OCI-LY7 (cell line): ENCODE data around the gene RSPH4A.

Experiments
- EZH2phosphoT487 ChIP-seq: fragments of 200-600 bp; sonication (generic); IDR thresholded peaks from 2 replicates; pipeline ENCODE4 v1.6.1; 2018; ENCODE audit warnings: low read depth, borderline replicate concordance, mild to moderate bottlenecking, mixed run types, antibody characterized with exemption, low read length, moderate library complexity, mixed read lengths
- TF ChIP-seq, protein P1 (sequence below): fragments of 200-600 bp; sonication (generic); conservative IDR thresholded peaks from 2 replicates; pipeline ENCODE4 v1.5.1; 2014; ENCODE audit warnings: mild to moderate bottlenecking, antibody characterized with exemption, low read length, moderate library complexity, mixed read lengths

DNA sequence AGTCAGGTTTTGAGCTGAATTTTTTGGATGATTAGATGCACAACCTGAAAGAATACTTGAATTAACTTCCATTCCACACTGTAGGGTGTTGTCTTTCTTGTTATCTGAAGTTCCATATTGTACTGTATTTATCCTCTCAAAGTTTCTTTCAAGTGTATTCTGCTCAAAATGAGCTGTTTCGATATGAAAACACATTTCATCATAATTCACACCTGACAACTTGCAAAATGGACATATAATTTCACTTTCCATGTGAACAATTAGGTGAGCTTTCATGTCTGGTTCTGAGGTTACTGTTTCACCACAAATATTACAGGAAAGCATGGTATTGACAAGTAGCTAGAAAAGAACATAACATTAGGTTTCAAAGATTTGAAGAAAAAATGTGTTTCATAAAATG is 50.6 kb downstream of the RSPH4A start:
- TF ChIP-seq, protein P1, sequence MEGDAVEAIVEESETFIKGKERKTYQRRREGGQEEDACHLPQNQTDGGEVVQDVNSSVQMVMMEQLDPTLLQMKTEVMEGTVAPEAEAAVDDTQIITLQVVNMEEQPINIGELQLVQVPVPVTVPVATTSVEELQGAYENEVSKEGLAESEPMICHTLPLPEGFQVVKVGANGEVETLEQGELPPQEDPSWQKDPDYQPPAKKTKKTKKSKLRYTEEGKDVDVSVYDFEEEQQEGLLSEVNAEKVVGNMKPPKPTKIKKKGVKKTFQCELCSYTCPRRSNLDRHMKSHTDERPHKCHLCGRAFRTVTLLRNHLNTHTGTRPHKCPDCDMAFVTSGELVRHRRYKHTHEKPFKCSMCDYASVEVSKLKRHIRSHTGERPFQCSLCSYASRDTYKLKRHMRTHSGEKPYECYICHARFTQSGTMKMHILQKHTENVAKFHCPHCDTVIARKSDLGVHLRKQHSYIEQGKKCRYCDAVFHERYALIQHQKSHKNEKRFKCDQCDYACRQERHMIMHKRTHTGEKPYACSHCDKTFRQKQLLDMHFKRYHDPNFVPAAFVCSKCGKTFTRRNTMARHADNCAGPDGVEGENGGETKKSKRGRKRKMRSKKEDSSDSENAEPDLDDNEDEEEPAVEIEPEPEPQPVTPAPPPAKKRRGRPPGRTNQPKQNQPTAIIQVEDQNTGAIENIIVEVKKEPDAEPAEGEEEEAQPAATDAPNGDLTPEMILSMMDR: no peak
- TF ChIP-seq EZH2phosphoT487: no peak
